Astrocyte (in vitro differentiated cells and primary cell): ENCODE results near the gene MRPL36.

Experiments
- EZH2 ChIP-seq: IDR thresholded peaks from 2 replicates; pipeline ENCODE4 v1.6.1; 2012; ENCODE audit warnings: mild to moderate bottlenecking, low read length, inconsistent platforms; ENCODE audit not compliant: insufficient read depth
- TF ChIP-seq, protein P1 (sequence below): IDR thresholded peaks from 2 replicates; pipeline ENCODE4 v1.5.1; 2011; ENCODE audit warnings: low read depth, mild to moderate bottlenecking, inconsistent platforms, low read length, moderate library complexity; ENCODE audit not compliant: insufficient read depth

DNA sequence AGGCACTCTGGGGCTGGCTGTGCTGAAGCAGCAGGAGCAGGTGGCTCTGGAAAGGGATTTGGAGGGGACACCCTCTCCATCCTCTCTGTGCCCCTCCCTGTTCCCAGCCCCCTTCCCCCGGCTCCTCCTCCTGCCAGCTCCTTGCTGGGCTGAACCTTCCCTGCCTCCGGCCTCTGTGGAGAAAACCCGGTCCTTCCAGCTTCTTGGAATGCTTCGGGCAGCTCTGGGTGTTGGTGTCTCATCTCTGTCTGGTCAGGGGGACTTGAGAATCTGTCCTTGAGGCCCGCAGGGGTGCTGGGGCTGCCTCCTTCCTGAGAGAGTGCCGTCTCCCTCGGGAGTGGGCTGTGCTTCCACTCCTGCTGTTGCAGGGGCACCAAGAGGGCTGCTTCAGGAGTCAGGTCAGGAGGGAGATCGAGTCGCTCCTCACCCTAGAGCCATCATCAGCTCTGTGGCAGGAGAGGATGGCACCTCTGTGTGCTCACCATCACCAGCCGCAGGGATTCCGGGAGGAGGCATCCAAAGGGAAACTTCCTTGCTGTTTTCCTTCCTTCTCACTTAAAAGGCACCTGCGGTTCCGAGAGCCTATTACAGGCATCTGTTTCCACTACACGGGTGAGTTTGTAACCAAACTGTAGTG is 32.2 kb upstream of the MRPL36 start:
- TF ChIP-seq, protein P1, sequence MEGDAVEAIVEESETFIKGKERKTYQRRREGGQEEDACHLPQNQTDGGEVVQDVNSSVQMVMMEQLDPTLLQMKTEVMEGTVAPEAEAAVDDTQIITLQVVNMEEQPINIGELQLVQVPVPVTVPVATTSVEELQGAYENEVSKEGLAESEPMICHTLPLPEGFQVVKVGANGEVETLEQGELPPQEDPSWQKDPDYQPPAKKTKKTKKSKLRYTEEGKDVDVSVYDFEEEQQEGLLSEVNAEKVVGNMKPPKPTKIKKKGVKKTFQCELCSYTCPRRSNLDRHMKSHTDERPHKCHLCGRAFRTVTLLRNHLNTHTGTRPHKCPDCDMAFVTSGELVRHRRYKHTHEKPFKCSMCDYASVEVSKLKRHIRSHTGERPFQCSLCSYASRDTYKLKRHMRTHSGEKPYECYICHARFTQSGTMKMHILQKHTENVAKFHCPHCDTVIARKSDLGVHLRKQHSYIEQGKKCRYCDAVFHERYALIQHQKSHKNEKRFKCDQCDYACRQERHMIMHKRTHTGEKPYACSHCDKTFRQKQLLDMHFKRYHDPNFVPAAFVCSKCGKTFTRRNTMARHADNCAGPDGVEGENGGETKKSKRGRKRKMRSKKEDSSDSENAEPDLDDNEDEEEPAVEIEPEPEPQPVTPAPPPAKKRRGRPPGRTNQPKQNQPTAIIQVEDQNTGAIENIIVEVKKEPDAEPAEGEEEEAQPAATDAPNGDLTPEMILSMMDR, result no peak
- no peak for TF ChIP-seq EZH2
